GM19397 (cell line): ENCODE measurements around the gene CALCOCO2.
A peak's percentile ranks its signal among the peaks of the same experiment; 100 is the strongest.
"Not testable (repeated sequence)": the region's sequence is repeated elsewhere in the genome, so short reads cannot be mapped to it uniquely, and the experiment has no call there.

Source experiments
- ATAC-seq: cut with Tn5 transposase; IDR thresholded peaks from one replicate; pipeline ENCODE4 v1.9.1; 2021; ENCODE audit warnings: mild to moderate bottlenecking, moderate library complexity; ENCODE audit not compliant: unreplicated experiment

The CALCOCO2 gene

GRCh38 chr17:48830840-48831548, at the start of gene CALCOCO2:
TSS of gene CALCOCO2 (plus strand) at chr17:48831035. CDS start at chr17:48841708, 10,673 bp downstream.
- peak; percentile 87 for ATAC-seq

GRCh38 chr17:48787828-48788227, 43.0 kb upstream of the CALCOCO2 start:
- ATAC-seq: no peak

GRCh38 chr17:48790607-48791127, 40.2 kb upstream of the CALCOCO2 start:
- no peak for ATAC-seq

GRCh38 chr17:48791128-48792032, 39.5 kb upstream of the CALCOCO2 start:
- no peak for ATAC-seq

- no peak for ATAC-seq
Observed at GRCh38 chr17:48792033-48792798, 38.6 kb upstream of the CALCOCO2 start.

GRCh38 chr17:48795444-48796162, 35.2 kb upstream of the CALCOCO2 start:
- ATAC-seq: no peak

- ATAC-seq: not testable (repeated sequence)
Observed at GRCh38 chr17:48796163-48796522, 34.7 kb upstream of the CALCOCO2 start.

- no peak for ATAC-seq
Observed at GRCh38 chr17:48799069-48799723, 31.6 kb upstream of the CALCOCO2 start.

- ATAC-seq: no peak
Observed at GRCh38 chr17:48800626-48801217, 30.1 kb upstream of the CALCOCO2 start.

GRCh38 chr17:48804936-48805411, 25.9 kb upstream of the CALCOCO2 start:
- ATAC-seq: no peak

GRCh38 chr17:48809182-48809581, 21.7 kb upstream of the CALCOCO2 start:
- ATAC-seq: no peak

GRCh38 chr17:48812001-48812400, 18.8 kb upstream of the CALCOCO2 start:
- no peak for ATAC-seq

- no peak for ATAC-seq
Observed at GRCh38 chr17:48814504-48814903, 16.3 kb upstream of the CALCOCO2 start.

- ATAC-seq: no peak
Observed at GRCh38 chr17:48815311-48815710, 15.5 kb upstream of the CALCOCO2 start.

- ATAC-seq: no peak
Observed at GRCh38 chr17:48816438-48816773, 14.4 kb upstream of the CALCOCO2 start.

GRCh38 chr17:48816774-48817590, 13.9 kb upstream of the CALCOCO2 start, which contains the start of gene TTLL6:
TSS of gene TTLL6 (minus strand) at chr17:48817229. CDS start at chr17:48817072, 157 bp downstream.
- no peak for ATAC-seq

- ATAC-seq: no peak
Observed at GRCh38 chr17:48818361-48818841, 12.4 kb upstream of the CALCOCO2 start.

- no peak for ATAC-seq
Observed at GRCh38 chr17:48819466-48819865, 11.4 kb upstream of the CALCOCO2 start.
